Activated CD4-positive, alpha-beta memory T cell treated with anti-CD3 and anti-CD28 coated beads for 36 hours (primary cell): ENCODE data around the gene CACNA1S. TPM values are rescaled to one million over a fixed set of nuclear protein-coding genes. Genes with fewer than 3 reads are reported as not detected.

Experiments used
- CTCF ChIA-PET: fragments of 350-600 bp; sonication (Branson Sonifier 250); formaldehyde crosslinking; loops from one replicate; lab custom pipeline; 2021; ENCODE audit warnings: antibody characterized with exemption, inconsistent platforms; lab: Charles Lee
- POLR2A ChIA-PET: fragments of 350-600 bp; sonication (Branson Sonifier 250); formaldehyde crosslinking; loops from one replicate; lab custom pipeline; 2021; ENCODE audit warnings: antibody characterized with exemption; lab: Charles Lee
- DNase-seq: peaks from one replicate; pipeline ENCODE4 v3.0.0-alpha.2; 2020
- H3K27ac Mint-ChIP-seq: one replicate; pipeline ENCODE4 v1.8.0; 2021; ENCODE audit warnings: mixed read lengths
- H3K27me3 Mint-ChIP-seq: one replicate; pipeline ENCODE4 v1.8.0; 2021; ENCODE audit warnings: mixed read lengths
- H3K36me3 Mint-ChIP-seq: one replicate; pipeline ENCODE4 v1.8.0; 2021; ENCODE audit warnings: mixed read lengths
- H3K4me1 Mint-ChIP-seq: one replicate; pipeline ENCODE4 v1.8.0; 2021; ENCODE audit warnings: low read depth, mixed read lengths
- H3K4me3 Mint-ChIP-seq: one replicate; pipeline ENCODE4 v1.8.0; 2021; ENCODE audit warnings: mild to moderate bottlenecking, mixed read lengths
- H3K9me3 Mint-ChIP-seq: one replicate; pipeline ENCODE4 v1.8.0; 2021; ENCODE audit warnings: mixed read lengths
- intact Hi-C: fragments of 100-400 bp; cut with micrococcal nuclease; formaldehyde crosslinking; loops from one replicate; pipeline ENCODE4 v1.15.1; 2023
- total RNA-seq, 2 experiments: library from RNA; stranded (reverse); gene quantifications; one replicate each; pipeline ENCODE4 v1.2.3, GENCODE V29; 2021

Gene CACNA1S
- not detected for total RNA-seq

DNA sequence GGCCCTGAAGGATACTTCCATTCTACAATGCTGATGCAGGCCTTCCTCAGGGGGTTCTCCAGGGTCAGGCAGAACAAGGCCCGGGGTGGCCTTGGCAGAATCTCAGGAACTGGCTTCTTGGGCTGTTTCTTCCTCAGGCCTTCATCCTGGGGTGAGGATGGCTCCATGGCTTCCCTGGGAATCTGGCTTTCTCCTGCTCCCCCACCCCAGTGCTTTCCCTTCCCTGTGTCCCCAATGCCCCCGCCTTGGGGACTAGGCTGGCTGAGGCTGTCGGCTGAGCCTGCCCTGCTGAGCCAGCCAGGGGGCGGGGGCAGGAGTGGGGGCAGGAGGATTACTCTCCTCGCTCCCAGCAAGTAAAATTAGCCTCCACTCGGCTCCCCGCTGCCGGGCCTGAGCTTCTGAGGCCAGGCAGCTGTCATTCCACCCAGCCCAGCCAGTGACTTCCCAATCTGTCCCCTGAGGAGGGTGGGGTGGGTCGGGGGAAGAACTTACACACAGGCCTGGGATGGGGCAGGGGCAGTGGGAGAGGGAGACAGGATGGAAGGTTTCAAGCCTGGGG, at the start of gene CACNA1S:
Gene CACNA1S (minus strand): TSS at position 254 of the 559 bp plus-strand sequence. CDS start 87 bp downstream, at position 167.
- H3K4me1 Mint-ChIP-seq, result no peaks in the 10 kb centered on the region
- no peak within 1 kb of the TSS for H3K4me3 Mint-ChIP-seq
- no peak within 1 kb of the TSS for H3K27ac Mint-ChIP-seq
- no peaks in the 10 kb centered on the region for H3K27me3 Mint-ChIP-seq
- intact Hi-C loops, result no loop called here
- CTCF ChIA-PET, result interaction anchor here (2.6 to 4.0 kb wide), 2 partner anchors 59 to 140 kb away, joined by 10 to 63 read pairs; no protein-coding TSS in a partner anchor
- no peaks in the 10 kb centered on the region for H3K36me3 Mint-ChIP-seq
- POLR2A ChIA-PET, result no interaction called here
- DNase-seq, result no peak
- H3K9me3 Mint-ChIP-seq, result no peaks in the 10 kb centered on the region

DNA sequence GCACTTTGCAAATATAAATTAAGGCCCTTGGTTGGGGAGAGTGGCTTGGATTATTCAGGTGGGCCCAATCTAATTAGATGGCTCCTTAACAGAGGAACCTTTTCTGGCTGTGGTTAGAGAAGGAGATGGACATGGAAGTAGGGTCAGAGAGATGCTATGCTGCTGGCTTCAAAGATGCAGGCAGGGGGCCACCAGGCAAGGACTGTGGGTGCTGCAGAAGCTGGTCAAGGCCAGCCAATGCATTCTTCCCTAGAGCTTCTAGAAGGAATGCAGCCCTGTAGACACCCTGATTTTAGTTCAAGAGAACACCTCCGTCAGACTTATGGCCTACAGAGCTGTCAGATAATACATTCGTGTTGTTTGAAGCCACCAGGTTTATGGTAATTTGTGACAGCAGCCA, 45.7 kb upstream of the CACNA1S start:
- H3K4me1 Mint-ChIP-seq, result peaks cover 14% of the 10 kb centered on the region
- no peak overlapping the region for H3K27ac Mint-ChIP-seq
- no peaks in the 10 kb centered on the region for H3K9me3 Mint-ChIP-seq
- ChIA-PET CTCF (interaction anchor here (2.1 to 2.2 kb wide), 2 partner anchors 9 to 39 kb away, joined by 7 to 12 read pairs; no protein-coding TSS in a partner anchor), POLR2A (interaction anchor here (0.6 kb wide), 1 partner anchor 11 kb away, joined by 4 read pairs; no protein-coding TSS in a partner anchor)
- intact Hi-C loops, result no loop called here
- no peak overlapping the region for H3K4me3 Mint-ChIP-seq
- DNase-seq, result no peak
- peaks cover 16% of the 10 kb centered on the region for H3K27me3 Mint-ChIP-seq
- no peaks in the 10 kb centered on the region for H3K36me3 Mint-ChIP-seq

DNA sequence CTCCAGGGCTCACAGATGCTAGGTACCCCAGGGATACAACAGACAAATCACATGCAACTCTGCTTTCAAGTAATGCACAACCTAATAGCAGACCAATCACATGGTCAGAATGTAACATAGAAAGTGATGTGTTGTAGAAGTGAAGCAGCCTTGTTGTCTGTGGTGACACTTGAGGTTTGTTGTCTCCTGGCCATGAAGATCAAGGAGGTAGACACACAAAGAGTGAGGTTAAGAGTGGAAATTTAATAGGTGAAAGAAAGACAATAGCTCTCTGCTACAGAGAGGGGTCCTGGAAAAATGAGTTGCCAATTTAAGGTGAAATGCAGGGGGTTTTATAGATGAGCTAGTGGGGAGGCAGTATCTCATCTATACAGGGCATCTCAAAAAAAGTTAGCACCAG, 44.6 kb upstream of the CACNA1S start:
- no peak overlapping the region for H3K4me3 Mint-ChIP-seq
- H3K27ac Mint-ChIP-seq, result no peak overlapping the region
- H3K36me3 Mint-ChIP-seq, result no peaks in the 10 kb centered on the region
- ChIA-PET POLR2A (no interaction called here), CTCF (no interaction called here)
- no peaks in the 10 kb centered on the region for H3K9me3 Mint-ChIP-seq
- H3K4me1 Mint-ChIP-seq, result peaks cover 20% of the 10 kb centered on the region
- peaks cover 16% of the 10 kb centered on the region for H3K27me3 Mint-ChIP-seq
- no peak for DNase-seq
- intact Hi-C loops, result no loop called here

DNA sequence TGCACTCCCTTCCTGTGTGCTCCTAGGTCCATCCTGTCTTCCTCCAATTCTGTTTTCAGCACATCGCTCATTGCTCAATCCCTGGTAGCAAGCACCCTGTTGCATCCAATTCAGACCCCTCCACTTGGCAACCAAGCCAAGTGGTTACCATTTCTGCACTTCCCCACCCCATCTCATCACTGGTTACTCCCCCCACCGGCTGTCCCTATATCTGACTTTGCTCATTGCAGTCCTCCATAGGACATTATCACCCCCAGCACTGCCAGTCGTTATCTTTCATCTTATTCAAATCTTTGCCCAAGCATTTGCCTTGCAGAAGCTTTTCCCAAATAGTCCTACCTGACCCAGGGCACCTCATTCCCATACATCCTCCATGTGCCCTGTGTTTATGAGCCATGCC, 44.1 kb upstream of the CACNA1S start:
- ChIA-PET CTCF (interaction anchor here (0.9 to 1.0 kb wide), 2 partner anchors 13 to 42 kb away, joined by 3 read pairs; no protein-coding TSS in a partner anchor), POLR2A (no interaction called here)
- H3K36me3 Mint-ChIP-seq, result peaks cover 2% of the 10 kb centered on the region
- no peaks in the 10 kb centered on the region for H3K9me3 Mint-ChIP-seq
- no peak overlapping the region for H3K4me3 Mint-ChIP-seq
- H3K27ac Mint-ChIP-seq, result no peak overlapping the region
- peaks cover 20% of the 10 kb centered on the region for H3K4me1 Mint-ChIP-seq
- no peak for DNase-seq
- H3K27me3 Mint-ChIP-seq, result peaks cover 16% of the 10 kb centered on the region
- intact Hi-C loops, result no loop called here

DNA sequence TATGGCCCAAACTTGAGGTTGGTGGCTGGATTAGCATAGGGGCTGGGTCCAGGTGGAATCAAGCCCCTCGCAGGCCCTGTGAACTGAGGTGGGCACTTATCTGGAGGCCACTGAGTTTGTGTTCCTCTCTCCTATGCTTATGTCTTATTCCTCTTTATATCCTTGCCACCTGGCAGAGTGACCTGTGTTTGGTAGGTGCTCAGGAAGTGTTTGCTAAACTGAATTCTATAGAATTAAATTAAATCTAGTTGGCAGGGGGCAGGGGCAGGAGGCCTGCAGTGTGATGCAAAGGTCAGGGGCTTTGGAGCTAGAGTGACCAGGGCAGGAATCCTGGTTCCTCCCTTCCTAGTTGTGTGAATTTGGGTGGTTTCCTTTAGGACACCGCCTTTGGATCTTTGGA, 43.1 kb upstream of the CACNA1S start:
- Mint-ChIP-seq H3K27me3 (peaks cover 13% of the 10 kb centered on the region), H3K27ac (no peak overlapping the region), H3K4me1 (peaks cover 20% of the 10 kb centered on the region), H3K9me3 (no peaks in the 10 kb centered on the region), H3K36me3 (peaks cover 8% of the 10 kb centered on the region), H3K4me3 (no peak overlapping the region)
- CTCF ChIA-PET, result interaction anchor here (1.0 to 1.9 kb wide), 2 partner anchors 14 to 16 kb away, joined by 3 to 10 read pairs; no protein-coding TSS in a partner anchor
- intact Hi-C loops, result loop anchor here (2.0 kb wide), 1 partner anchor 351 kb away; the partner anchor contains the start of gene CSRP1
- DNase-seq, result no peak
- POLR2A ChIA-PET, result interaction anchor here (2.8 kb wide), 1 partner anchor 16 kb away, joined by 17 read pairs; no protein-coding TSS in a partner anchor

DNA sequence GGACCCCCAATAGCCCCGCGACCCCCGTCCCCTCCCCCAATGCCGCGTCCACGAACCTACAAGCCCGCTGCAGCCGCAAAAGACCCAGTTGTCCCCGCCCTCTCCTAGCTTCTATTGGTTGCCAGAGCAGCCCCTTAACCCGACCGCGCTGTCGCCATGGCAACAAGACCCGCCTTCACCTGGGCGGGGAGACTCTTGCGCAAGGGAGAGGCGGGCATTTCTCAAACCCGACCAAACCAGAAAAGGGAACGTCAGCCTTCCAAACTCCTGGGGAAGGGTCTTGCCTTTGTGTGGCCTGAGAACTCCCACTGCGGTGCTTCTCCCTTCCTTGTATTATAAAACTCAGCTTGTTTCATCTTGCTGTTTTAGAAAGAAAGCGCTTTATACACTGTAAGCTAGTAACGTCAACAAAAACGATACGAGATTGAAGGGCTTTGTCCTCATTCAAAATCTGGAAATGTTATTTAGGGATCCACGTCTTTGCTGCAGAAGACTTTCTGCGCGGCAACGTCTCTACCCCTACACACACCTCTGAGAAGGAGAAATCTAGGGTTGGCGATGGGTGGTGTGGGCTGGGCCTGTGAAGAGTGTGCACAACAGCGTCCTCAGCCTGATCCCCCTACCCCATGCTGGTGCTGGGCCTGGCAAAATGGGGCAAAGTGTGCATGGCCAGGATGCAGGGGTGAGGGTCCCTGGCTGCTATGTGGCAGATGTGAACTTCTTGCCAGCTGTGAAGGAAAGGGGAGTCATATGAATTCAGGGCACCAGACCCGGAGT, 42.4 kb upstream of the CACNA1S start, which contains the start of gene TMEM9:
Gene TMEM9 (minus strand): TSS at position 86 of the 777 bp plus-strand sequence. CDS start 551 bp downstream, outside the sequence.
- Mint-ChIP-seq H3K36me3 (peaks cover 8% of the 10 kb centered on the region), H3K27ac (peak within 1 kb of the TSS; percentile 71), H3K9me3 (no peaks in the 10 kb centered on the region), H3K4me3 (peak within 1 kb of the TSS; percentile 80), H3K4me1 (peaks cover 20% of the 10 kb centered on the region), H3K27me3 (peaks cover 13% of the 10 kb centered on the region)
- POLR2A ChIA-PET, result interaction anchor here (0.7 to 2.8 kb wide), 4 partner anchors 9 to 17 kb away, joined by 3 to 17 read pairs (median 6); no protein-coding TSS in a partner anchor
- DNase-seq, result peak; percentile 98
- intact Hi-C loops, result loop anchor here (1.0 to 5.0 kb wide), 3 partner anchors 16 to 352 kb away; partner anchors contain the start of genes CSRP1 and KIF21B
- CTCF ChIA-PET, result interaction anchor here (0.9 to 1.9 kb wide), 4 partner anchors 15 to 64 kb away, joined by 3 to 10 read pairs (median 4); no protein-coding TSS in a partner anchor

DNA sequence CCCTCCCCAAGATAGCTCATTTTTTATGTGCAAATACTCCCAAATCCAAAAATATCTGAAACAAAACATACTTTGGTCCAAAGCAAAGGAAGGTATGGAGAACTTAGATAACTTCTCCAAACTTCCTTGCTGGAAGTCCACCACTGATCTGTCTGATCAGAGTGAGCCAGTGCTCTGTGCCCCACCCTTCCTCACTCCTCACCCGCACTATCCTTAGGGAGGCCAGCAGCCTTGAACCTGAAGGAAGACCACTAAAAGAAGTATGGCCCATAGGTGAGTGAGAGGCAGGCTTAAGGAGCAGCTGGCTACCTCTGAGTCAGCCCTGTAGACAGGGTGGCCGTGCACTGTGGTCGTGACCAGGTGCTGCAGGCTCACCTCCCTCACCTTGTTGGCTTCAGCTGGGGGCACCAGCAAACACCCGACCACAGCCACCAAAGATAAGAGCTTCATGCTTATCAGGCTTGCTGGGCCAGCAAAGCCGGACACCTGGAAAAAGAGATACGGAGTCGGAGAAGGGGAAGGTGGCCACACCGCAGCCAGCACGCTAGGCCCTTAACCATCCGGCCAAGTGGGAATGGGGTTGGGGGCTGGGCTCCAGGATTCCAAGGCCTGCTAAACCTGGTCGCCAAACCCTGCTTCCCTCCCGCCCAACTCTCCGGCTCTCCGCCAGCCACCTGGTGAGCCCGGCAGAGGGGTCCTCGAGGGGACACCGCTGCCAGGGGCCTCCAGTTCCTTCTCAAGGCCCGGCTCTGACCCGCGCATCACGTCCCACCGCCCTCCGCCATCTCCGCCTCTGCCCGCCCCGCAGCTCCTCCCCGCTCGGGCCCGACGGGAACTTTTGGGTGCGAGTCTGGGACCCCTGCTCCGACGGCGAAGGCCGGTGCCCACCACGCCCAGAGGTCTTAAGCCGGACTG, 41.5 kb upstream of the CACNA1S start:
- Mint-ChIP-seq H3K27ac (peak overlapping the region; percentile 71), H3K9me3 (no peaks in the 10 kb centered on the region), H3K27me3 (peaks cover 13% of the 10 kb centered on the region), H3K36me3 (peaks cover 8% of the 10 kb centered on the region), H3K4me3 (peak overlapping the region; percentile 80), H3K4me1 (peaks cover 20% of the 10 kb centered on the region)
- DNase-seq, result no peak
- CTCF ChIA-PET, result interaction anchor here (0.9 to 1.9 kb wide), 5 partner anchors 16 to 69 kb away, joined by 3 to 10 read pairs (median 4); no protein-coding TSS in a partner anchor
- intact Hi-C loops, result loop anchor here (1.0 to 5.0 kb wide), 3 partner anchors 17 to 353 kb away; partner anchors contain the start of genes CSRP1 and KIF21B
- POLR2A ChIA-PET, result interaction anchor here (1.1 to 2.8 kb wide), 3 partner anchors 8 to 17 kb away, joined by 5 to 17 read pairs (median 6); no protein-coding TSS in a partner anchor

DNA sequence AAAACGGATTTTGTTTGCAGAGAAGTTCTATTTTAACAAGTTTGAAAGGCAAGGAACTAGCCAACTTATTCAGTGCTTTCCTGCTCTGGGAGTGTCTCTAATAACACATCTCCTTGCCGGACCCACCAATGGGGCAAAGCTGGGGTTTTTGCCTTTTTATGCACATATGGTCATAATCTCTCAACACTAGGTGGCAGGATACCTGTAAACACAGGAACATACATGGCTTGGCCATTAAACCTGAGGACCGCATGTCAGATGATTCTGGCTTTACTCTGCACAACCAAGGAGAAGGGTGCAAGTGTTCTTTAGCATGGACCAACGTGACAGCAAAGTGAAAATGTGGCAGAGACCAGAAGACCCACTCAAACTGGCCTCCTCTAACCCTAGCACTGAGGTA, 37.2 kb upstream of the CACNA1S start:
- H3K9me3 Mint-ChIP-seq, result no peaks in the 10 kb centered on the region
- H3K4me3 Mint-ChIP-seq, result no peak overlapping the region
- intact Hi-C loops, result loop anchor here (1.0 kb wide), 2 partner anchors 36 to 74 kb away; no protein-coding TSS in a partner anchor
- H3K4me1 Mint-ChIP-seq, result peaks cover 15% of the 10 kb centered on the region
- H3K27ac Mint-ChIP-seq, result no peak overlapping the region
- peaks cover 8% of the 10 kb centered on the region for H3K36me3 Mint-ChIP-seq
- no peak for DNase-seq
- CTCF ChIA-PET, result interaction anchor here (0.8 to 4.3 kb wide), 13 partner anchors 9 to 75 kb away, joined by 3 to 37 read pairs (median 4); no protein-coding TSS in a partner anchor
- POLR2A ChIA-PET, result no interaction called here
- H3K27me3 Mint-ChIP-seq, result no peaks in the 10 kb centered on the region

DNA sequence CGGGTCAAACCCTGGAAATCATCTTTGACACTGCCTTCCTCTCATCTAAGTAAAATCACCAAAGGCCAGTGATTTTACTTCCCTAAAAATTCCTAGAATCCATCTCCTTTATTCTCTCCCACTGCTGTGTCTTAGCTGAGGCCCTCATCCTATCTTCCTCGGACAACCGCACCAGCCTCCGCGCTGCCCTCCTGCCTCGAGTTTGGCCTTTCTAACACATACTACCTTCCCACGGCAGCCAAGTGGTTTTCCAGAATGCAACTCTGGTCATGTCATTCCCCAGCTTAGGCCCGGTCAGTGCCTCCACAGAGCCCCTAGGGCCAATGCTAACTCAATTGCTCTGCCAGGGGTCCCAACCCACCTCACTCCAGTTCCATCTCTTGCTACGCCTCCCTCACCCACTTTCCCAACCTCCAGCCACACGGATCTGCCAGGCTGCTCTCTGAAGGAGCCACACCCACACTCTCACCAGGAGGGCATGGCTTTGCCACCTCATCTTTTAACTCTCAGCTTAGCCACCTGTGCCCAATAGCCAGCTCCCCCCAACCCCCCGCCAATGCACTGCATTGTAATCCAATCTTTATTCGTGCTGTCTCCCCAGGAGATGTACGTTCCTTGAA, 35.3 kb upstream of the CACNA1S start:
- H3K9me3 Mint-ChIP-seq, result no peaks in the 10 kb centered on the region
- intact Hi-C loops, result no loop called here
- H3K27me3 Mint-ChIP-seq, result no peaks in the 10 kb centered on the region
- H3K36me3 Mint-ChIP-seq, result peaks cover 9% of the 10 kb centered on the region
- H3K4me1 Mint-ChIP-seq, result peaks cover 3% of the 10 kb centered on the region
- H3K4me3 Mint-ChIP-seq, result no peak overlapping the region
- CTCF ChIA-PET, result interaction anchor here (0.7 to 1.6 kb wide), 2 partner anchors 74 to 76 kb away, joined by 3 to 5 read pairs; no protein-coding TSS in a partner anchor
- POLR2A ChIA-PET, result no interaction called here
- DNase-seq, result no peak
- H3K27ac Mint-ChIP-seq, result no peak overlapping the region

DNA sequence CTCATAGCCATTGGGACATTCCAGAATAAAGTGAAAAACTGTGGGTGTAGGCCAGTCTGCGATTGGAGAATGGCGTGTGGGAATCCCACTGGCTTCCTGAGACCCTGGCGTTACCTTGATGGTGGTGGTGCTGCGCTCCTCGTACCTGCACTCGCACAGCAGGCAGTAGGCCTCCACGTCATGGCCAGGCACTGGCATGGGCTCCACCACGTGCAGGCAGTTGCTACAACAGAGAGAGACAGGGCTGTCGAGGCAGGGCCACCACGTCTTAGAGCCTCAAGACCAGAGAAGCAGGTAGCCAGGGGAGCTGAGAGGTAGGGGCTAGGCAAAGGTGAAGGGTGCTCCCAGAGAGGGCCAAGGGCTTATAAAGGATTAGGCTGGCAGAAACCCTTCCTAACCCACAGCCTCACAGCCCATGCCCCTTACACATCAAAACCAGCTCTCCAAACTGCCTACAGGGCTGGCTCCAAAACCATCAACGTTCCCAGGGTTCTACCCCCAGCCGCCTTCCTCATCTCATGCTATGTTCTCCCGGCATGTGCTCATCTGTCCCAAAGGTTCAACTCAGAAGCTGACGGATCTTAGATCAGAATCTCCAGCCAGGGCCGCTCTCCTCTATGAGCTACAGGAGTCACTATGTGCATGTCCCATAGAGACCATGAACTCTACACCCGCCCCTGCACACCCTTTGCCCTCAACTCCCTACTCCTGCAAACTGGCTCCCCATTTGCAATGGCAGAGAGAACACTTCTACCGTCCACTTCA, 34.6 kb upstream of the CACNA1S start:
- POLR2A ChIA-PET, result interaction anchor here (1.7 kb wide), 1 partner anchor 7 kb away, joined by 5 read pairs; the partner anchor contains the start of gene TMEM9
- Mint-ChIP-seq H3K4me1 (no peaks in the 10 kb centered on the region), H3K27ac (no peak overlapping the region), H3K9me3 (no peaks in the 10 kb centered on the region), H3K36me3 (peaks cover 10% of the 10 kb centered on the region), H3K4me3 (no peak overlapping the region), H3K27me3 (no peaks in the 10 kb centered on the region)
- CTCF ChIA-PET, result interaction anchor here (0.7 to 1.6 kb wide), 2 partner anchors 75 to 76 kb away, joined by 3 to 5 read pairs; no protein-coding TSS in a partner anchor
- no peak for DNase-seq
- intact Hi-C loops, result no loop called here
